ENCODE results near the gene KCNJ9.

KCNJ9 gene

DNA sequence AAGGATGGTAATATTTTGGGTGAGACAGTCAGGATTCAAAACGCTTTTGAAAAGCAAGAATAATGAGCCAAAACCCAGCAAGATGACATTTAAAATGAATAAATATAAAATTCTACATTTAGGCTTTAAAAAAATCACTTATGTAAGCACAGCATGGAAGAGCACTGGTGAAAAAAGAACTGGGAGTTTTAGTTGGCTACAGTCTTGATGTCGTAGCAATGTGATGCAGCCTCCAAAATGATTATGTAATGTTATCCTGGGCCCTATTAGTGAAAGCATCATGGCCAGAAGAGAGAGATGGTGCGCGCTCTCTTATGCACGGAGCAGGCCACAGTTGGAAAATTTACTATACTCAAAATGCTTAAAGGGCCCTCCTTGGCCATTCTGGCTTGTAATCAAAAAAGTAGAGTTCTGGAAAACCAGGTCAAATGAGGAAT is 5.1 kb downstream of the KCNJ9 start:
- H3K4me3 ChIP-seq (ENCODE audit: low read depth, low read length), result no peak overlapping the region
- no peaks in the 10 kb centered on the region for H3K36me3 ChIP-seq
- H3K27ac ChIP-seq, result no peak overlapping the region
- no peaks in the 10 kb centered on the region for H3K9me3 ChIP-seq (ENCODE audit: severe bottlenecking)
- TF ChIP-seq, protein P1, sequence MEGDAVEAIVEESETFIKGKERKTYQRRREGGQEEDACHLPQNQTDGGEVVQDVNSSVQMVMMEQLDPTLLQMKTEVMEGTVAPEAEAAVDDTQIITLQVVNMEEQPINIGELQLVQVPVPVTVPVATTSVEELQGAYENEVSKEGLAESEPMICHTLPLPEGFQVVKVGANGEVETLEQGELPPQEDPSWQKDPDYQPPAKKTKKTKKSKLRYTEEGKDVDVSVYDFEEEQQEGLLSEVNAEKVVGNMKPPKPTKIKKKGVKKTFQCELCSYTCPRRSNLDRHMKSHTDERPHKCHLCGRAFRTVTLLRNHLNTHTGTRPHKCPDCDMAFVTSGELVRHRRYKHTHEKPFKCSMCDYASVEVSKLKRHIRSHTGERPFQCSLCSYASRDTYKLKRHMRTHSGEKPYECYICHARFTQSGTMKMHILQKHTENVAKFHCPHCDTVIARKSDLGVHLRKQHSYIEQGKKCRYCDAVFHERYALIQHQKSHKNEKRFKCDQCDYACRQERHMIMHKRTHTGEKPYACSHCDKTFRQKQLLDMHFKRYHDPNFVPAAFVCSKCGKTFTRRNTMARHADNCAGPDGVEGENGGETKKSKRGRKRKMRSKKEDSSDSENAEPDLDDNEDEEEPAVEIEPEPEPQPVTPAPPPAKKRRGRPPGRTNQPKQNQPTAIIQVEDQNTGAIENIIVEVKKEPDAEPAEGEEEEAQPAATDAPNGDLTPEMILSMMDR (IDR thresholded peaks at IDR 0.05; ENCODE audit: low read depth, low read length), result no peak
- no peak for DNase-seq
- peaks cover 41% of the 10 kb centered on the region for H3K27me3 ChIP-seq (ENCODE audit: insufficient read depth, low read depth, severe bottlenecking)

DNA sequence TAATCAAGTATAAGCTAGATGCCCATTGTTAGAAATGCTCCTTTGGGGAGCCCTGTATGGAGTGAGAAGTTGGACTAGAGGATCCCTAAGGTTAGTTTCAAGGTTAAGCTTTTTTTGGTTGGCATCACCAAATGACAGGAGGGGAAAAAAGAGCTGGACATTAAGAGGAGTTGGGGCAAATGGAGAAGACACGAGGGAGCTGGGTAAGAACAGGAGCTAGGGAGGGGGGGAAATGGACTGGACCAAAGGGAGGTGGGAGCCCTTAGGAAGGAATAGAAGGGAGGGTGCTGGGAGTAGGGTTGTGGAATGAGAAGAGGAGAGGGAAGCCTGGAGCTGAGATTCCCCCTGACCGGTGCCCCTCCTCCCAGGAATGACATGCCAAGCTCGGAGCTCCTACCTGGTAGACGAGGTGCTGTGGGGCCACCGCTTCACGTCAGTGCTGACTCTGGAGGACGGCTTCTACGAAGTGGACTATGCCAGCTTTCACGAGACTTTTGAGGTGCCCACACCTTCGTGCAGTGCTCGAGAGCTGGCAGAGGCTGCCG is 5.9 kb downstream of the KCNJ9 start:
- no peak overlapping the region for H3K4me3 ChIP-seq (ENCODE audit: low read depth, low read length)
- H3K9me3 ChIP-seq (ENCODE audit: severe bottlenecking), result no peaks in the 10 kb centered on the region
- no peak for DNase-seq
- no peak overlapping the region for H3K27ac ChIP-seq
- H3K27me3 ChIP-seq (ENCODE audit: insufficient read depth, low read depth, severe bottlenecking), result peaks cover 33% of the 10 kb centered on the region
- H3K36me3 ChIP-seq, result peaks cover 5% of the 10 kb centered on the region; the same call in 1 of the 2 replicates
- TF ChIP-seq, protein P1 (IDR thresholded peaks at IDR 0.05; ENCODE audit: low read depth, low read length), result no peak

DNA sequence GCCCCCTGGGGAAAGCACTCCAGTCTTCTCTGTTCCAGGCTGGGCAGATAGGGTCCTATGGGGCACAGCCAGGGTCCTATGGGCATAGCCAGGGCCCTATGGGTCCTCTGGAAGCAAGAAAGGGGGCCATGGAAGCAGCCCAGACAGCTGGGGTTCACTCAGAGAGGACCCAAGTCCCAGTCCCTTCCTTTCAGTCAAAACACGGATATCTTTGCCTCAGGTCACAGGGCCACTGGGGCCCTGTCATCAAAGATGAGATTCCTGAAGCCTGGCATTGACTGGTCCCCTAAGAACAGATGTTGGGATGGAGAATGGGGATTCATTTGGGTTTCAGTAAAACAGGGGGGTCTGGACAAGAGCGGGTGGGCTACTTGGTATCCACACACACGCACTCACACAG is 8.5 kb downstream of the KCNJ9 start:
- TF ChIP-seq, protein P1 (IDR thresholded peaks at IDR 0.05; ENCODE audit: low read depth, low read length), result no peak
- no peaks in the 10 kb centered on the region for H3K9me3 ChIP-seq (ENCODE audit: severe bottlenecking)
- no peak overlapping the region for H3K27ac ChIP-seq
- no peak overlapping the region for H3K4me3 ChIP-seq (ENCODE audit: low read depth, low read length)
- H3K36me3 ChIP-seq, result peaks cover 5% of the 10 kb centered on the region
- peaks cover 10% of the 10 kb centered on the region for H3K27me3 ChIP-seq (ENCODE audit: insufficient read depth, low read depth, severe bottlenecking)
- no peak for DNase-seq

DNA sequence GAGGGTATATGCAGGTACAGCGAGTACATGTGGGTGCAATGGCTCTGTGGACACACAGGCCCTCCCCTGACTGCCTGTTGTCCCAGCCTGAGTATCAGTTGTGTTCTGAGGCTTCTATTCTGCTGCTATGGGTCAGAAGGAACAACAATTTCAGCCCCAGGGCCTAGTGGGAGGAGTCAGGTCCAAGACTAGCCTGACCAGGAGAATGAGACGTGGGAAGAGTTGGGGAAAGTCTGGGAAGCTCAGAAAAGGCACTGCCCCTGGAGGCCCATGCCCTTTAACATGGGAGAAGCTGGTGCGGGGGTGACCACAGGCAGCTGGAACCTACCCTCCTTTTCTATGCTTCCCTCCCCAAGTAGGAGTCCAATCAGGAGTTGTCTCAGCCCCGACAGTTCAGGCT is 9.4 kb downstream of the KCNJ9 start:
- Histone ChIP-seq H3K27ac (no peak overlapping the region), H3K4me3 (ENCODE audit: low read depth, low read length) (no peak overlapping the region), H3K27me3 (ENCODE audit: insufficient read depth, low read depth, severe bottlenecking) (peaks cover 4% of the 10 kb centered on the region), H3K9me3 (ENCODE audit: severe bottlenecking) (no peaks in the 10 kb centered on the region), H3K36me3 (peaks cover 5% of the 10 kb centered on the region)
- no peak for DNase-seq
- TF ChIP-seq, protein P1 (IDR thresholded peaks at IDR 0.05; ENCODE audit: low read depth, low read length), result no peak

DNA sequence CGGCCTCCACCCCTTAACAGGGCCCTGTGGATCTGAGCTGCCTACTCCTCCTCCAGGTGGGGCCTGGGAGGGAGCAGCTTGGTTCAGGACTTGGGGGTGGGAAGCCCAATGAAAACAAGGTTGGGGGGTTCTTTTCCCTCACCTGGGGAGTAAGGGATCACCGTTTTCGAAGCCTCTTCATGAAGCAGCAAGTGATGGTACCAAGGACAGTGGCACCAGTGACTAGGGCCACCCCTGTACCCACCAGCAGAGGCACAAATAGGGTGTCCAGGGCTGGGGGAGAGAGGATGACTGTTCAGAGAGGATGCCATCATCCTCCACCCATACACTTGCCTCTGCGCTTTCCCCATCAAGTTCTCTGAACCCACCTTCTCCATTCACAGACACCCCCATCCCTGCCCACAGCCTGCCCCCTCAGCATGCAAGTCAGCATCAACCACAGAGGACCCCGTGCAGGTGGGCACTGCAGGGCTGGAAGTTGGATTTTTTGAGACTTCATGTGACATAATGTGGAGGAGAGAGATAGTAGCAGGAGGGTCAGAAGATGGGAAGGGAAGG is 10.4 kb downstream of the KCNJ9 start:
- TF ChIP-seq, protein P1 (IDR thresholded peaks at IDR 0.05; ENCODE audit: low read depth, low read length), result no peak
- no peaks in the 10 kb centered on the region for H3K27me3 ChIP-seq (ENCODE audit: insufficient read depth, low read depth, severe bottlenecking)
- no peaks in the 10 kb centered on the region for H3K9me3 ChIP-seq (ENCODE audit: severe bottlenecking)
- H3K4me3 ChIP-seq (ENCODE audit: low read depth, low read length), result no peak overlapping the region
- H3K36me3 ChIP-seq, result peaks cover 5% of the 10 kb centered on the region
- DNase-seq, result no peak
- no peak overlapping the region for H3K27ac ChIP-seq

Data from WERI-Rb-1 (cell line).